ENCODE measurements around the gene ZC3H7A. TPM values are rescaled to one million over a fixed set of nuclear protein-coding genes. Genes with fewer than 3 reads are reported as not detected.
A peak's percentile ranks its signal among the peaks of the same experiment; 100 is the strongest.

The ZC3H7A gene
- total RNA-seq, 2 experiments from 2014 or later, result 32.1 to 68.6 TPM

GRCh38 chr16:11780991-11781680 is 15.9 kb downstream of the ZC3H7A start:
- Histone ChIP-seq H3K79me2 (ENCODE audit: insufficient read depth, low read depth, low read length) (peaks cover 55% of the 10 kb centered on the region; the same call in 1 of the 2 replicates), H3K4me3 (ENCODE audit: low read depth, low read length, poor library complexity, severe bottlenecking) (no peak overlapping the region), H3K4me2 (ENCODE audit: low read length) (peak overlapping the region; percentile 80; the same call in 1 of the 2 replicates), H2AFZ (ENCODE audit: low read length) (no peak overlapping the region), H3K36me3 (ENCODE audit: insufficient read depth, low read length) (peaks cover 44% of the 10 kb centered on the region), H3K4me1 (ENCODE audit: insufficient read depth, low read length, poor library complexity, severe bottlenecking) (peaks cover 53% of the 10 kb centered on the region), H3K9me3 (ENCODE audit: low read length) (no peaks in the 10 kb centered on the region), H4K20me1 (ENCODE audit: insufficient read depth, low read length) (no peaks in the 10 kb centered on the region), H3K9me2 (ENCODE audit: insufficient read depth, low read length) (no peaks in the 10 kb centered on the region), H3K27ac (ENCODE audit: low read depth, low read length, poor library complexity, severe bottlenecking) (peak overlapping the region; percentile 85)
- TF ChIP-seq, protein P1, sequence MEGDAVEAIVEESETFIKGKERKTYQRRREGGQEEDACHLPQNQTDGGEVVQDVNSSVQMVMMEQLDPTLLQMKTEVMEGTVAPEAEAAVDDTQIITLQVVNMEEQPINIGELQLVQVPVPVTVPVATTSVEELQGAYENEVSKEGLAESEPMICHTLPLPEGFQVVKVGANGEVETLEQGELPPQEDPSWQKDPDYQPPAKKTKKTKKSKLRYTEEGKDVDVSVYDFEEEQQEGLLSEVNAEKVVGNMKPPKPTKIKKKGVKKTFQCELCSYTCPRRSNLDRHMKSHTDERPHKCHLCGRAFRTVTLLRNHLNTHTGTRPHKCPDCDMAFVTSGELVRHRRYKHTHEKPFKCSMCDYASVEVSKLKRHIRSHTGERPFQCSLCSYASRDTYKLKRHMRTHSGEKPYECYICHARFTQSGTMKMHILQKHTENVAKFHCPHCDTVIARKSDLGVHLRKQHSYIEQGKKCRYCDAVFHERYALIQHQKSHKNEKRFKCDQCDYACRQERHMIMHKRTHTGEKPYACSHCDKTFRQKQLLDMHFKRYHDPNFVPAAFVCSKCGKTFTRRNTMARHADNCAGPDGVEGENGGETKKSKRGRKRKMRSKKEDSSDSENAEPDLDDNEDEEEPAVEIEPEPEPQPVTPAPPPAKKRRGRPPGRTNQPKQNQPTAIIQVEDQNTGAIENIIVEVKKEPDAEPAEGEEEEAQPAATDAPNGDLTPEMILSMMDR (conservative IDR thresholded peaks at IDR 0.05; ENCODE audit: low read length), result no peak
- no peak for TF ChIP-seq EZH2phosphoT487 (IDR thresholded peaks at IDR 0.05; ENCODE audit: borderline replicate concordance, low read depth, low read length)
- DNase-seq (ENCODE audit: low spot score), result no peak
- CTCF ChIA-PET (ENCODE audit: unreplicated experiment), result no interaction called here
- POLR2A ChIA-PET, result interaction anchor here (0.5 to 3.6 kb wide), 11 partner anchors 9 to 1632 kb away, joined by 3 to 18 read pairs (median 4); partner anchors contain the start of genes TXNDC11 and ZC3H7A
- no TSS peak for BruUV-seq (replicated peaks)
- intact Hi-C loops (cut with micrococcal nuclease; ENCODE audit: unreplicated experiment), result loop anchor here (5.0 kb wide), 1 partner anchor 39 kb away; the partner anchor contains the start of gene TXNDC11

GRCh38 chr16:11779074-11779473 is 18.0 kb downstream of the ZC3H7A start:
- Histone ChIP-seq H3K27ac (ENCODE audit: low read depth, low read length, poor library complexity, severe bottlenecking) (no peak overlapping the region), H3K4me1 (ENCODE audit: insufficient read depth, low read length, poor library complexity, severe bottlenecking) (peaks cover 42% of the 10 kb centered on the region), H3K4me2 (ENCODE audit: low read length) (no peak overlapping the region), H3K9me3 (ENCODE audit: low read length) (no peaks in the 10 kb centered on the region), H2AFZ (ENCODE audit: low read length) (no peak overlapping the region), H4K20me1 (ENCODE audit: insufficient read depth, low read length) (no peaks in the 10 kb centered on the region), H3K79me2 (ENCODE audit: insufficient read depth, low read depth, low read length) (peaks cover 39% of the 10 kb centered on the region; the same call in 1 of the 2 replicates), H3K36me3 (ENCODE audit: insufficient read depth, low read length) (peaks cover 63% of the 10 kb centered on the region), H3K9me2 (ENCODE audit: insufficient read depth, low read length) (no peaks in the 10 kb centered on the region), H3K4me3 (ENCODE audit: low read depth, low read length, poor library complexity, severe bottlenecking) (no peak overlapping the region)
- intact Hi-C loops (cut with micrococcal nuclease; ENCODE audit: unreplicated experiment), result no loop called here
- TF ChIP-seq, protein P1 (conservative IDR thresholded peaks at IDR 0.05; ENCODE audit: low read length), result no peak
- TF ChIP-seq EZH2phosphoT487 (IDR thresholded peaks at IDR 0.05; ENCODE audit: borderline replicate concordance, low read depth, low read length), result no peak
- ChIA-PET CTCF (ENCODE audit: unreplicated experiment) (no interaction called here), POLR2A (interaction anchor here (1.5 kb wide), 1 partner anchor 31 kb away, joined by 5 read pairs; no protein-coding TSS in a partner anchor)
- no peak for DNase-seq (ENCODE audit: low spot score)
- BruUV-seq (replicated peaks), result no TSS peak

- ChIA-PET CTCF (ENCODE audit: unreplicated experiment) (no interaction called here), POLR2A (interaction anchor here (0.7 kb wide), 1 partner anchor 468 kb away, joined by 3 read pairs; no protein-coding TSS in a partner anchor)
- Histone ChIP-seq H4K20me1 (ENCODE audit: insufficient read depth, low read length) (no peaks in the 10 kb centered on the region), H3K9me3 (ENCODE audit: low read length) (no peaks in the 10 kb centered on the region), H3K27ac (ENCODE audit: low read depth, low read length, poor library complexity, severe bottlenecking) (no peak overlapping the region), H3K4me3 (ENCODE audit: low read depth, low read length, poor library complexity, severe bottlenecking) (no peak overlapping the region), H3K4me1 (ENCODE audit: insufficient read depth, low read length, poor library complexity, severe bottlenecking) (peaks cover 51% of the 10 kb centered on the region), H2AFZ (ENCODE audit: low read length) (no peak overlapping the region), H3K36me3 (ENCODE audit: insufficient read depth, low read length) (peaks cover 87% of the 10 kb centered on the region), H3K79me2 (ENCODE audit: insufficient read depth, low read depth, low read length) (no peaks in the 10 kb centered on the region), H3K4me2 (ENCODE audit: low read length) (no peak overlapping the region), H3K9me2 (ENCODE audit: insufficient read depth, low read length) (no peaks in the 10 kb centered on the region)
- no peak for DNase-seq (ENCODE audit: low spot score)
- TF ChIP-seq, protein P1 (conservative IDR thresholded peaks at IDR 0.05; ENCODE audit: low read length), result no peak
- no peak for TF ChIP-seq EZH2phosphoT487 (IDR thresholded peaks at IDR 0.05; ENCODE audit: borderline replicate concordance, low read depth, low read length)
- BruUV-seq (replicated peaks), result no TSS peak
- intact Hi-C loops (cut with micrococcal nuclease; ENCODE audit: unreplicated experiment), result no loop called here
Observed at GRCh38 chr16:11774065-11774626, 22.9 kb downstream of the ZC3H7A start.
